Retina (tissue), 1 donor: ENCODE measurements around the gene ALDH1A2.
"Not testable (repeated sequence)": the region's sequence is repeated elsewhere in the genome, so short reads cannot be mapped to it uniquely, and the experiment has no call there.

Experiments
- DNase-seq: peaks from one replicate; pipeline ENCODE4 v3.0.0-alpha.2; 2016

ALDH1A2 gene

GRCh38 chr15:58065445-58066041, at the start of gene ALDH1A2:
TSS of gene ALDH1A2 (minus strand) at chr15:58065711. CDS start at chr15:58065650, 61 bp downstream.
- peak; percentile 78 for DNase-seq

- DNase-seq, result no peak
Observed at GRCh38 chr15:58114812-58115211, 49.3 kb upstream of the ALDH1A2 start.

GRCh38 chr15:58114388-58114787, 48.9 kb upstream of the ALDH1A2 start:
- no peak for DNase-seq

GRCh38 chr15:58113358-58113757, 47.8 kb upstream of the ALDH1A2 start:
- DNase-seq, result not testable (repeated sequence)

- no peak for DNase-seq
Observed at GRCh38 chr15:58111718-58112104, 46.2 kb upstream of the ALDH1A2 start.

- no peak for DNase-seq
Observed at GRCh38 chr15:58110999-58111717, 45.6 kb upstream of the ALDH1A2 start.

GRCh38 chr15:58109419-58109818, 43.9 kb upstream of the ALDH1A2 start:
- DNase-seq, result no peak

- DNase-seq, result no peak
Observed at GRCh38 chr15:58108117-58108516, 42.6 kb upstream of the ALDH1A2 start.

GRCh38 chr15:58103482-58103881, 38.0 kb upstream of the ALDH1A2 start:
- no peak for DNase-seq

- DNase-seq, result no peak
Observed at GRCh38 chr15:58096529-58097084, 31.1 kb upstream of the ALDH1A2 start.

- DNase-seq, result no peak
Observed at GRCh38 chr15:58095415-58095814, 29.9 kb upstream of the ALDH1A2 start.

- DNase-seq, result no peak
Observed at GRCh38 chr15:58087871-58088270, 22.4 kb upstream of the ALDH1A2 start.

GRCh38 chr15:58086491-58086890, 21.0 kb upstream of the ALDH1A2 start:
- no peak for DNase-seq

- DNase-seq, result no peak
Observed at GRCh38 chr15:58083526-58083925, 18.0 kb upstream of the ALDH1A2 start.

GRCh38 chr15:58081891-58082290, 16.4 kb upstream of the ALDH1A2 start:
- no peak for DNase-seq

- DNase-seq, result no peak
Observed at GRCh38 chr15:58081456-58081855, 15.9 kb upstream of the ALDH1A2 start.

- not testable (repeated sequence) for DNase-seq
Observed at GRCh38 chr15:58080959-58081358, 15.4 kb upstream of the ALDH1A2 start.

GRCh38 chr15:58080398-58080797, 14.9 kb upstream of the ALDH1A2 start:
- no peak for DNase-seq

GRCh38 chr15:58078591-58078990, 13.1 kb upstream of the ALDH1A2 start:
- DNase-seq, result no peak

- no peak for DNase-seq
Observed at GRCh38 chr15:58077427-58077826, 11.9 kb upstream of the ALDH1A2 start.

- DNase-seq, result no peak
Observed at GRCh38 chr15:58074452-58074851, 8.9 kb upstream of the ALDH1A2 start.

GRCh38 chr15:58070801-58071418, 5.4 kb upstream of the ALDH1A2 start:
- DNase-seq, result peak; percentile 65

- no peak for DNase-seq
Observed at GRCh38 chr15:58069008-58069407, 3.5 kb upstream of the ALDH1A2 start.
